Gastroesophageal sphincter (tissue), 4 donors: ENCODE data around the gene CAPN5. TPM values are rescaled to one million over a fixed set of nuclear protein-coding genes. Genes with fewer than 3 reads are reported as not detected.

Experiments
- ATAC-seq: fragments of 150-250 bp; one replicate; pipeline ENCODE4 v1.9.1; 2016; ENCODE audit warnings: mild to moderate bottlenecking, moderate library complexity
- H3K27ac ChIP-seq, 4 donors: fragments of 200-600 bp; sonication (generic) in 3 of 4; 1 replicate in 3 of 4; 2 replicates in 1 of 4; pipeline ENCODE4 v1.5.1; 2016 to 2019
- H3K27me3 ChIP-seq: fragments of 200-600 bp; sonication (generic); one replicate; pipeline ENCODE4 v1.5.1; 2019
- H3K36me3 ChIP-seq, 2 donors: fragments of 200-600 bp; sonication (generic); one replicate each; pipeline ENCODE4 v1.5.1; 2019; ENCODE audit warnings: control low read depth in 1 of 2
- H3K4me1 ChIP-seq, 3 donors: fragments of 200-600 bp; sonication (generic); 1 replicate in 2 of 3; 2 replicates in 1 of 3; pipeline ENCODE4 v1.5.1; 2016 to 2019; ENCODE audit warnings: control low read depth in 2 of 3
- H3K4me3 ChIP-seq, 2 donors: fragments of 200-600 bp; sonication (generic); one replicate each; pipeline ENCODE4 v1.5.1; 2019; ENCODE audit warnings: mild to moderate bottlenecking in 1 of 2, moderate library complexity in 1 of 2
- H3K9me3 ChIP-seq, 3 donors: fragments of 200-600 bp; sonication (generic); one replicate each; pipeline ENCODE4 v1.5.1; 2017 to 2019; ENCODE audit warnings: control low read depth in 2 of 3
- EP300 ChIP-seq: sonication (generic); formaldehyde crosslinking; IDR thresholded peaks from one replicate; pipeline ENCODE4 v1.6.1; 2017; ENCODE audit warnings: antibody characterized with exemption, mild to moderate bottlenecking
- POLR2A ChIP-seq, 2 donors: fragments of 450-650 bp; IDR thresholded peaks; one replicate each; pipeline ENCODE4 v1.6.1; 2017; ENCODE audit warnings: antibody characterized with exemption in 2 of 2, mild to moderate bottlenecking in 2 of 2, moderate library complexity in 1 of 2
- POLR2AphosphoS5 ChIP-seq: sonication (generic); formaldehyde crosslinking; IDR thresholded peaks from one replicate; pipeline ENCODE4 v1.6.1; 2017; ENCODE audit warnings: antibody characterized with exemption
- WGBS, 2 donors: methylation state at CpG; one replicate each; pipeline ENCODE4 v1.1.5; 2018; ENCODE audit warnings: low coverage in 1 of 2; 5-methylcytosine and 5-hydroxymethylcytosine counted together
- total RNA-seq, 4 donors: library from RNA; depleted of rRNA; stranded (reverse); fragments of >200 nt; gene quantifications; one replicate each; pipeline ENCODE4 v1.1.0, GENCODE V29; 2016
- TF ChIP-seq, protein P1 (sequence below), 4 experiments: fragments of 200-600 bp in 2 of 4; fragments of 450-650 bp in 2 of 4; sonication (generic) in 1 of 4; IDR thresholded peaks; one replicate each; pipeline ENCODE4 v1.5.1; 2017 to 2019; ENCODE audit warnings: antibody characterized with exemption in 4 of 4, mild to moderate bottlenecking in 2 of 4, moderate library complexity in 2 of 4

Gene CAPN5
- total RNA-seq, 4 donors from 2014 or later: 4.1 to 9.4 (median 7.7) TPM

DNA sequence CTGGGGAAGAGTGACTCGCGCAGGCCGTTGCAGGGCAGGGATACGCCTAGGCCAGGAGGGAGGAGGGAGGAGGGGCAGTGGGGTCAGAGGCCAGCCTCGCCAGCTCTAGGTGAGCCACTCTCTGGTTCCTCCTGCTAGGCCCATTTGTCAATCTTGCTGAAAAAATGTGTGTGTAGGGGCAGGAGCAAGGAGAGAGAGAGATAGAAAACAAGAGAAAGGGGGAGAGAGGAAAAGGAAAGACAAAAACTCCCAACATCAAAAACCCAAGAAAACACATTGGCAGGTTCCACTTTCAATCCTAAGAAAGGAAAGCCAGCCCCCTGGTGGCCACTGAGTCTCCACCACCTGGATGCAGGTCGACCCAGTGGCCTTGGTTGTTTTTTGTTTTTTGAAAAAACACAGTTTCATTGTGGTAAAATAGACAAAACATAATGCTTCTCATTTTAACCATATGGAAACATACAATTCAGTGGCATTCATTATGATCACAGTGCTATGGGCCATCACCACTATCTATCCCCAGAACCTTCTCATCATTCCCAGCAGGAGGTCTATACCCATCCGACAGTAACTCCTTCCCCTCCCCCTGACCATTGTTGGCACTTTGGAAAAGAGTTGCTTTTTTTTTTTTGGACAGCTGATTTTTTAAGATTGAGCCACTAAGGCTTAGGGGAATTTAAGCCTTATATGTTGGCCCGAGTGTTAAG lies 46.8 kb downstream of the CAPN5 start:
- Histone ChIP-seq H3K4me1 (peaks cover 0 to 28% (median 0%) of the 10 kb centered on the region in 3 donors), H3K27me3 (no peaks in the 10 kb centered on the region), H3K36me3 (peaks cover 0 to 31% of the 10 kb centered on the region in 2 donors), H3K27ac (no peak overlapping the region), H3K9me3 (no peaks in the 10 kb centered on the region), H3K4me3 (no peak overlapping the region)
- ATAC-seq: peak; percentile 13
- 59 to 79% methylated on average over 4 to 5 of the region's 8 CpGs for WGBS, 2 donors
- TF ChIP-seq, protein P1, sequence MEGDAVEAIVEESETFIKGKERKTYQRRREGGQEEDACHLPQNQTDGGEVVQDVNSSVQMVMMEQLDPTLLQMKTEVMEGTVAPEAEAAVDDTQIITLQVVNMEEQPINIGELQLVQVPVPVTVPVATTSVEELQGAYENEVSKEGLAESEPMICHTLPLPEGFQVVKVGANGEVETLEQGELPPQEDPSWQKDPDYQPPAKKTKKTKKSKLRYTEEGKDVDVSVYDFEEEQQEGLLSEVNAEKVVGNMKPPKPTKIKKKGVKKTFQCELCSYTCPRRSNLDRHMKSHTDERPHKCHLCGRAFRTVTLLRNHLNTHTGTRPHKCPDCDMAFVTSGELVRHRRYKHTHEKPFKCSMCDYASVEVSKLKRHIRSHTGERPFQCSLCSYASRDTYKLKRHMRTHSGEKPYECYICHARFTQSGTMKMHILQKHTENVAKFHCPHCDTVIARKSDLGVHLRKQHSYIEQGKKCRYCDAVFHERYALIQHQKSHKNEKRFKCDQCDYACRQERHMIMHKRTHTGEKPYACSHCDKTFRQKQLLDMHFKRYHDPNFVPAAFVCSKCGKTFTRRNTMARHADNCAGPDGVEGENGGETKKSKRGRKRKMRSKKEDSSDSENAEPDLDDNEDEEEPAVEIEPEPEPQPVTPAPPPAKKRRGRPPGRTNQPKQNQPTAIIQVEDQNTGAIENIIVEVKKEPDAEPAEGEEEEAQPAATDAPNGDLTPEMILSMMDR (IDR thresholded peaks at IDR 0.05): peak in 2 of 4 experiments; percentile 35 to 48
- TF ChIP-seq POLR2A (IDR thresholded peaks at IDR 0.05) (no peak), POLR2AphosphoS5 (no peak)

DNA sequence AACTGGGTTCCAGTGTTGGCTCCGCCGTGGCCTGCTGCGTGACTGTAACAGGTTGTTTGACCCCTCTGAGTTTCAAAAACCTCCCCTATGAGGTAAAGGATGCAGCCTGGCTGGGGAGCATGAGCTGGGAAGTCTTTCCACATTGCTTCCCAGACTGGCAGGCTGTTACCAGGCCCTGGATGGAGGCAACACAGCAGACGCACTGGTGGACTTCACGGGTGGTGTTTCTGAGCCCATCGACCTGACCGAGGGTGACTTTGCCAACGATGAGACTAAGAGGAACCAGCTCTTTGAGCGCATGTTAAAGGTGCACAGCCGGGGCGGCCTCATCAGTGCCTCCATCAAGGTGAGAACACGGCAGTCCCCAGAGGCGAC lies 47.3 kb downstream of the CAPN5 start:
- no peak for TF ChIP-seq POLR2AphosphoS5
- TF ChIP-seq POLR2A (IDR thresholded peaks at IDR 0.05): no peak
- no CpG with 5 or more reads among the region's 13 CpGs for WGBS, 2 donors

DNA sequence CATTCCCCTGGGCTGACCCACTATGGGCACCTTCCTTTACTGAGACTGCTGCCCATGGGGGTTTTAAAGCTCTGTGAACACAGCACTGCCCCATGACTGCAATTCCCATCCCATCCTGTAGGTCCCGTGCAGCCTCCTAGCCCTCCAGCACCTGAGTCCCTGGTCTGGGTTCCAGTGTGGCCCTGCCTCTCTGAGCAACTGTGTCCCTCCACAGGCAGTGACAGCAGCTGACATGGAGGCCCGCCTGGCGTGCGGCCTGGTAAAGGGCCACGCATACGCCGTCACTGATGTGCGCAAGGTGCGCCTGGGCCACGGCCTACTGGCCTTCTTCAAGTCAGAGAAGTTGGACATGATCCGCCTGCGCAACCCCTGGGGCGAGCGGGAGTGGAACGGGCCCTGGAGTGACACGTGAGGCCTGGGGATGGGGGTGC lies 48.4 kb downstream of the CAPN5 start:
- no CpG with 5 or more reads among the region's 16 CpGs for WGBS, 2 donors
- no peaks in the 10 kb centered on the region for H3K9me3 ChIP-seq
- H3K36me3 ChIP-seq: peaks cover 0 to 47% of the 10 kb centered on the region in 2 donors
- no peaks in the 10 kb centered on the region for H3K27me3 ChIP-seq
- peaks cover 0 to 15% (median 0%) of the 10 kb centered on the region in 3 donors for H3K4me1 ChIP-seq
- TF ChIP-seq EP300: no peak
- TF ChIP-seq, protein P1 (IDR thresholded peaks at IDR 0.05): peak in 1 of 4 experiments; percentile 4
- H3K27ac ChIP-seq: no peak overlapping the region
- no peak for ATAC-seq
- no peak overlapping the region for H3K4me3 ChIP-seq

More for the DNA sequence above, 47.3 kb downstream of the CAPN5 start:
- H3K4me1 ChIP-seq: peaks cover 0 to 26% (median 0%) of the 10 kb centered on the region in 3 donors
- H3K27me3 ChIP-seq: no peaks in the 10 kb centered on the region
- no peak overlapping the region for H3K27ac ChIP-seq
- H3K36me3 ChIP-seq: peaks cover 0 to 36% of the 10 kb centered on the region in 2 donors
- H3K9me3 ChIP-seq: no peaks in the 10 kb centered on the region
- no peak overlapping the region for H3K4me3 ChIP-seq
- ATAC-seq: no peak

DNA sequence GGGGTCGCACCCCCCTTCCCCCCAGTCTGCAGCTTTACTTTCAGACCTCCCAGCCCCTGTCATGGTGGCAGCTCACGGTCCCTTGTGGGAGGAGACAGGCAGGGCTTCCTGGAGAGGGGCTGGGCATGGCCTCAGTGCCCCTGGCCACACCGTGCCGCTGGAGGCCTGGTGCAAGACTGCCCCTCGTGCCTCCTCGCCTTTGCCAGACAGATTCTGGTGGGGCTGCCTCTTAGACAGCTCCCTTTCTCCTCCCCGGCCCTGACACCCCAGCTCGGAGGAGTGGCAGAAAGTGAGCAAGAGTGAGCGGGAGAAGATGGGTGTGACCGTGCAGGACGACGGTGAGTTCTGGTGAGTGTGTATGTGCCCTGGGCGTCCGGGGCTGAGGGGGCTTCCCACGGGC lies 49.2 kb downstream of the CAPN5 start:
- WGBS, 2 donors: 73% methylated on average over 2 of the region's 15 CpGs; no CpG with 5 or more reads in 1 of the 2 donors
- H3K4me3 ChIP-seq: no peak overlapping the region
- H3K27me3 ChIP-seq: no peaks in the 10 kb centered on the region
- H3K27ac ChIP-seq: no peak overlapping the region
- H3K36me3 ChIP-seq: peaks cover 0 to 55% of the 10 kb centered on the region in 2 donors
- H3K4me1 ChIP-seq: peaks cover 0 to 7% (median 0%) of the 10 kb centered on the region in 3 donors
- no peak for ATAC-seq
- H3K9me3 ChIP-seq: no peaks in the 10 kb centered on the region
- TF ChIP-seq POLR2A (IDR thresholded peaks at IDR 0.05) (no peak), EP300 (no peak), POLR2AphosphoS5 (no peak)
- TF ChIP-seq, protein P1 (IDR thresholded peaks at IDR 0.05): no peak

GRCh38 chr11:77117492-77117891 lies 50.7 kb downstream of the CAPN5 start:
- Histone ChIP-seq H3K27ac (no peak overlapping the region), H3K9me3 (no peaks in the 10 kb centered on the region), H3K36me3 (peaks cover 0 to 70% of the 10 kb centered on the region in 2 donors), H3K27me3 (no peaks in the 10 kb centered on the region), H3K4me3 (no peak overlapping the region), H3K4me1 (peaks cover 0 to 5% (median 0%) of the 10 kb centered on the region in 3 donors)
- 33 to 90% methylated on average over 1 to 2 of the region's 7 CpGs for WGBS, 2 donors
- ATAC-seq: no peak
- no peak for TF ChIP-seq EP300
- TF ChIP-seq, protein P1 (IDR thresholded peaks at IDR 0.05): no peak
- TF ChIP-seq POLR2AphosphoS5: no peak
- no peak for TF ChIP-seq POLR2A (IDR thresholded peaks at IDR 0.05)
